ENCODE results near the gene NKAPD1.
"Not testable (repeated sequence)": the region's sequence is repeated elsewhere in the genome, so short reads cannot be mapped to it uniquely, and the experiment has no call there.

NKAPD1 gene

GRCh38 chr11:112086422-112087191 lies 12.5 kb downstream of the NKAPD1 start, which contains the start of the genes SDHD and TIMM8B:
TSS of gene SDHD (plus strand) at chr11:112086873. CDS start at chr11:112086908, 35 bp downstream.
TSS of gene TIMM8B (minus strand) at chr11:112086756. CDS start at chr11:112086723, 33 bp downstream.
- peak; percentile 89 to 91 (median 91) for DNase-seq (ENCODE audit: low read depth in 3 of 3)

- no peak for DNase-seq (ENCODE audit: low read depth in 3 of 3)
Observed at GRCh38 chr11:112087212-112087611, 13.1 kb downstream of the NKAPD1 start.

- not testable (repeated sequence) for DNase-seq (ENCODE audit: low read depth in 3 of 3)
Observed at GRCh38 chr11:112095302-112095701, 21.2 kb downstream of the NKAPD1 start.

GRCh38 chr11:112096194-112096593 lies 22.1 kb downstream of the NKAPD1 start:
- DNase-seq (ENCODE audit: low read depth in 3 of 3) = no peak

- DNase-seq (ENCODE audit: low read depth in 3 of 3) = no peak
Observed at GRCh38 chr11:112097734-112098528, 23.8 kb downstream of the NKAPD1 start.

GRCh38 chr11:112100462-112100861 lies 26.4 kb downstream of the NKAPD1 start:
- DNase-seq (ENCODE audit: low read depth in 3 of 3) = no peak

GRCh38 chr11:112103446-112103845 lies 29.3 kb downstream of the NKAPD1 start:
- no peak for DNase-seq (ENCODE audit: low read depth in 3 of 3)

GRCh38 chr11:112106070-112106469 lies 32.0 kb downstream of the NKAPD1 start:
- DNase-seq (ENCODE audit: low read depth in 3 of 3) = no peak

GRCh38 chr11:112113539-112114457 lies 39.7 kb downstream of the NKAPD1 start:
- DNase-seq (ENCODE audit: low read depth in 3 of 3) = no peak

GRCh38 chr11:112114460-112114859 lies 40.4 kb downstream of the NKAPD1 start:
- DNase-seq (ENCODE audit: low read depth in 3 of 3) = no peak

GRCh38 chr11:112115386-112115785 lies 41.3 kb downstream of the NKAPD1 start:
- DNase-seq (ENCODE audit: low read depth in 3 of 3) = no peak

- no peak for DNase-seq (ENCODE audit: low read depth in 3 of 3)
Observed at GRCh38 chr11:112118176-112118575, 44.1 kb downstream of the NKAPD1 start.

GRCh38 chr11:112121981-112122615 lies 48.0 kb downstream of the NKAPD1 start:
- no peak for DNase-seq (ENCODE audit: low read depth in 3 of 3)

GRCh38 chr11:112123129-112123528 lies 49.0 kb downstream of the NKAPD1 start:
- no peak for DNase-seq (ENCODE audit: low read depth in 3 of 3)

GRCh38 chr11:112127056-112127455 lies 53.0 kb downstream of the NKAPD1 start:
- no peak for DNase-seq (ENCODE audit: low read depth in 3 of 3)

GRCh38 chr11:112128483-112129121 lies 54.5 kb downstream of the NKAPD1 start:
- DNase-seq (ENCODE audit: low read depth in 3 of 3) = no peak

- DNase-seq (ENCODE audit: low read depth in 3 of 3) = no peak
Observed at GRCh38 chr11:112129656-112130055, 55.6 kb downstream of the NKAPD1 start.

GRCh38 chr11:112132737-112133136 lies 58.6 kb downstream of the NKAPD1 start:
- DNase-seq (ENCODE audit: low read depth in 3 of 3) = no peak

GRCh38 chr11:112134473-112134872 lies 60.4 kb downstream of the NKAPD1 start:
- DNase-seq (ENCODE audit: low read depth in 3 of 3) = no peak

Data from stimulated activated CD4-positive, alpha-beta T cell treated with anti-CD3 and anti-CD28 coated beads, TNF-alpha, amount 100 ng/mL, for 48 hours (primary cell).